ENCODE data around the gene SH3PXD2A.
A peak's percentile ranks its signal among the peaks of the same experiment; 100 is the strongest.

SH3PXD2A gene, protein sequence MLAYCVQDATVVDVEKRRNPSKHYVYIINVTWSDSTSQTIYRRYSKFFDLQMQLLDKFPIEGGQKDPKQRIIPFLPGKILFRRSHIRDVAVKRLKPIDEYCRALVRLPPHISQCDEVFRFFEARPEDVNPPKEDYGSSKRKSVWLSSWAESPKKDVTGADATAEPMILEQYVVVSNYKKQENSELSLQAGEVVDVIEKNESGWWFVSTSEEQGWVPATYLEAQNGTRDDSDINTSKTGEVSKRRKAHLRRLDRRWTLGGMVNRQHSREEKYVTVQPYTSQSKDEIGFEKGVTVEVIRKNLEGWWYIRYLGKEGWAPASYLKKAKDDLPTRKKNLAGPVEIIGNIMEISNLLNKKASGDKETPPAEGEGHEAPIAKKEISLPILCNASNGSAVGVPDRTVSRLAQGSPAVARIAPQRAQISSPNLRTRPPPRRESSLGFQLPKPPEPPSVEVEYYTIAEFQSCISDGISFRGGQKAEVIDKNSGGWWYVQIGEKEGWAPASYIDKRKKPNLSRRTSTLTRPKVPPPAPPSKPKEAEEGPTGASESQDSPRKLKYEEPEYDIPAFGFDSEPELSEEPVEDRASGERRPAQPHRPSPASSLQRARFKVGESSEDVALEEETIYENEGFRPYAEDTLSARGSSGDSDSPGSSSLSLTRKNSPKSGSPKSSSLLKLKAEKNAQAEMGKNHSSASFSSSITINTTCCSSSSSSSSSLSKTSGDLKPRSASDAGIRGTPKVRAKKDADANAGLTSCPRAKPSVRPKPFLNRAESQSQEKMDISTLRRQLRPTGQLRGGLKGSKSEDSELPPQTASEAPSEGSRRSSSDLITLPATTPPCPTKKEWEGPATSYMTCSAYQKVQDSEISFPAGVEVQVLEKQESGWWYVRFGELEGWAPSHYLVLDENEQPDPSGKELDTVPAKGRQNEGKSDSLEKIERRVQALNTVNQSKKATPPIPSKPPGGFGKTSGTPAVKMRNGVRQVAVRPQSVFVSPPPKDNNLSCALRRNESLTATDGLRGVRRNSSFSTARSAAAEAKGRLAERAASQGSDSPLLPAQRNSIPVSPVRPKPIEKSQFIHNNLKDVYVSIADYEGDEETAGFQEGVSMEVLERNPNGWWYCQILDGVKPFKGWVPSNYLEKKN

DNA sequence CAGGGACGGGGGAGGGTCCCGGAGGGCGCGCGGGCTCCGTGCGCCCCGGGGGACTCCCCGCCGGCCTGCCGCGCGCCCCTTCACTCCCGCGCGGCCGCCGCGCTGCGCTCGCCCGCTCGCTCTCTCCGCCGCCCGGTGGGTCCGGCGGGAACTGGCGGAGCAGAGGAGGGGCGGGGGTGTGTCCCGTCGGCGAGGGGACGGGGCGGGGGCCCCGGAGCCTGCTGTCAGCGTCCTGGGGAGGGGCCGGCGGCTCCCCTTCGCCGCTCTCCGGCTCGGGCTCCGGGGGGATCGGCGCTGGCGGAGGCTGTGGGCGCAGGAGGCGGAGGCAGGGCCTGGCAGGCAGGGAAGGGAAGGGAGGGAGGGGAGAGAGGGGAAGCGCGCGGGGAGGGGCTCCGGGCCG lies at the start of gene SH3PXD2A:
Gene SH3PXD2A, minus strand, starts transcription at position 153 of the 400 bp plus-strand sequence. CDS start 310 bp downstream, outside the sequence.
- peak; percentile 80 for DNase-seq

DNA sequence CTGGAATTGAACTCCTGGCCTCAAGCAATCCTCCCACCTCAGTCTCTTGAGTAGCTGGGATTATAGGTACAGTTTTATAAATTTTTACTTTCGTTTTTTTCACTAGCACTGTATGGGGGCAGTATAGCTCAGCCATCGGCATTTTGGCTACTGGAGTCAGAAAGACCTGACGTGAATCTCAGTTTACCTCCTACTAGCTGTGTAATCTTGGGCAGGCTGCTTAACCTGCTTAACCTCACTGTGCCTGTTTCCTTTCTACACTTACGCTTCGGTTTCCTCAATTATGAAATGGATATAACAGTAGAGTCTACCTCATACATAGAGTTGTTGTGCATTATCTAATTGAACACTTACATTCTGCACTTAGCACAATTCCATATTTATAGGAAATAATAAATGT lies 45.9 kb upstream of the SH3PXD2A start:
- no peak for DNase-seq

DNA sequence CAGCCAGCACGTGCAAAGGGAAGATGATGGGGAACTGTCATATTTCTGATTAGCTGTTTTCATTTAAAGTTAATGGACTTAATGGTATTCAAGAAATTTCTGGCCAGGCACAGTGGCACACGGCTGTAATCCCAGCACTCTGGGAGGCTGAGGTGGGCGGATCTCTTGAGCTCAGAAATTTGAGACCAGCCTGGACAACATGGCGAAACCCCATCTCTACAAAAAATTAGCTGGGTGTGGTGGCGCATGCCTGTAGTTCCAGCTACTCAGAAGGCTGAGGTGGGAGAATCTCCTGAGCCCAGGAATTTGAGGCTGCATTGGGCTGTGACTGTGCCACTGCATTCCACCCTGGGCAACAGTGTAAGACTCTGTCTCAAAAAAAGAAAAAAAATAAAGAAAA lies 43.9 kb upstream of the SH3PXD2A start:
- no peak for DNase-seq

DNA sequence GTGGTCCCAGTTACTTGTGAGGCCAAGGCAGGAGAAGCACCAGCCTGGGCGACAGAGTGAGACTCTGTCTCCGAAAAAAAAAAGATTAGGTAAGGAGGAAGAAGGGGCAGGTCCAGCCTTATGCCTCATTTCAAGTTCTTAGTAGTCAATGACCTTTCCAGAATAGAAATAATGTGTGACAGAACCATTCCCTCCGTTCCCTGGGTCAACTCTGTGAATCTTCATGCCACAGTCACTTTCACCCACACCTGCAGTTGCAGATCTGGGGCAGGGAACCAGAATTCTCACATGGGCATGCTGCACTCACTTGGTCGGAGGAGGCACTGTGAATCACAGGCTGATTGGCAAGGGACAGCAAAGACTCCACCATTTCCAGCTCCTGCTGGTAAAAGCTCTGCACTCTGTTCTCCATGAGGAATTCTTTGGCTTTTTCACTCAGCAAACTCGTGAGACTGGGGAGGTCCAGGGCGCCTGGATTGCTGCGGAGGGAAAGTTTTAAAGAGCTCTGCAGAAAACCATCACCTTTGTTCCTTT lies 41.9 kb upstream of the SH3PXD2A start:
- no peak for DNase-seq

DNA sequence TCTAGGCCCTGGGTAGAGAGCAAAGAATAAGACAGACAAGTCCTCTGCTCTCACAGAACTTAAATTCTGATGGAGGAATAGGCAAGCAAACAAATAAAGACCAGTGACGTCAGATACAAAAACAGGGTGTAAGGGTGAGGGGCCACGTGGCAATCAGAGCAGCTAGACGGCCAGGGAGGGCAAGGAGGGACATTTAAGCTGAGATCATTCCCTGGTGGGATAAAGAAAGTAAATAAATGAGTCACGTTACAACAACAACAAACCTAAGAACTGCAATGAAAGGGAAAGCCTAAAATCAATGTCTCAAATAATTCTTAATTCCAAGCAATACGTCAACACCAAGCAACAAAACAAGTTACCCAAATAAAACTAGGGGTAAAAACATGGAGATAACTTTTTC lies 40.8 kb upstream of the SH3PXD2A start:
- DNase-seq, result no peak

DNA sequence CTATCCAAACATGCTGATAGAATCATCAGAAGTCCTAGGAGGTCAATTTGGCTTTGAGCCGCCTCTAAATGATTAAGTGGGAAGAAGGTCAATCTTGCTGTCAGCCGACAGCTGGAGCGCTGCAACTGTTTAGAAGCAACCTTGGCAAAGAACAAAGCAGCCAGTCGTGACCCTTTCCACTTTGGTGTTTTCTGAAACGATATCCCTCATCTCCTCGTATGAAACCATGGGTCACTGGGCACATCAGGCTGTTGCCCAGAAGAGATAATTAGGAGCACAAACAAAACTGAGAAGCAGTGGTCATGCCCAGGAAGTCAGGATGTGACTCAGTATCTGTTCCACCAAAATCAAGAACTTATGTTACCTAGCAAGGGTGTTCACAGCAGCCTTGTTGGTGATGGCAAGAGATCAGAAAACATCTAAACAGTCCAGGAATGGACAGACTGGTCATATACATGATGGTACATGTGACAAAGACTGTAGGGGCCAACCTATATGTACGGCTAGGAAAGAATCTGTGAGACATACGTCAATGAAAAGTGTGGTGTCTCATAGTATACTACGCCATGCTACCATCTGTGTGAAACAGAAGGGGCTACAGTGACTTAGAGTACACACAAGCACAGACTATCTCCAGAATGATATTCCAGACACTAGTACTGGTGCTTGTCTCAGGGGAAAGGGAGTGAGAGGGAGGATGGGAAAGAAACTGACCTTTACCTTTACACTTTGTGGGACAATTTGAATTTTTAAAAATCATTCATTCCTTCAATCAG lies 40.2 kb upstream of the SH3PXD2A start:
- no peak for DNase-seq

GRCh38 chr10:103894441-103894864 lies 39.1 kb upstream of the SH3PXD2A start:
- no peak for DNase-seq

DNA sequence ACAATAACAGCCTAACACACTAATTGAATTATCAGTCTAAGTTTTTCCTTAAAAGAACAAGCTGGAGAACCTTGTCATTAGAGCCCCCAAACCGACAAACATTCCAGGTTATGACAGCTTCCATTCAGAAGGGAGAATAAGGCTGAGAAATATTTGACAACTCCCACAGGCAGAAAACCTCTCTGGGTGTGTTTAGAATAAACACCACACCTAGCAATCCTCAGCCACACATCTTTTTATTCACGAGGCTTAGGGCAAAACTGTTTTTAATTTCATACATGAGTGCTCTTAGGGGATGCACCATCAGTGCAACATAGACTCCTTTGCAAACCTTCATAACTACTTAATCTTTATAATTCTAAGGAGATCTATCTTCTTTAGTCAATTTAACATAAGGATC lies 38.4 kb upstream of the SH3PXD2A start:
- DNase-seq, result no peak

DNA sequence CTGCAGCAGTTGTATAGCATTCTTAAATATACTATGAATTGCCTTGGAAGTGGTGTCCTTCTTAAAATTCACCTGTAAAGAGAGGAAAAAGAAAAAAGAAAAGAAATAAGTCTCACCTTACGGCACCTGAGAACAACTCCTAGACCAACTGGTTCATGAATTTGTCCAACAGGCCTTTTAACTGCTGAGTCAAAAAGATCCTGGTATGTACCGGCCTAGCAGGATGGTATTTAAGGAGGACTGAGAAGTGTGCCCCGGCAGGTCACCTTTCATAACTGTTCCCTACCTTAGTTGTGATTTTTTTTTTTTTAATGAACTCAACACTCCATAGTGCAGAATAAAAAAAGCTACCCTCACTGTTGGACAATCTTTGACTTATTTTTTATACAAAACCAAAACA lies 36.8 kb upstream of the SH3PXD2A start:
- no peak for DNase-seq

GRCh38 chr10:103890688-103891087 lies 35.3 kb upstream of the SH3PXD2A start:
- no peak for DNase-seq

GRCh38 chr10:103890194-103890658 lies 34.9 kb upstream of the SH3PXD2A start:
- DNase-seq, result no peak

DNA sequence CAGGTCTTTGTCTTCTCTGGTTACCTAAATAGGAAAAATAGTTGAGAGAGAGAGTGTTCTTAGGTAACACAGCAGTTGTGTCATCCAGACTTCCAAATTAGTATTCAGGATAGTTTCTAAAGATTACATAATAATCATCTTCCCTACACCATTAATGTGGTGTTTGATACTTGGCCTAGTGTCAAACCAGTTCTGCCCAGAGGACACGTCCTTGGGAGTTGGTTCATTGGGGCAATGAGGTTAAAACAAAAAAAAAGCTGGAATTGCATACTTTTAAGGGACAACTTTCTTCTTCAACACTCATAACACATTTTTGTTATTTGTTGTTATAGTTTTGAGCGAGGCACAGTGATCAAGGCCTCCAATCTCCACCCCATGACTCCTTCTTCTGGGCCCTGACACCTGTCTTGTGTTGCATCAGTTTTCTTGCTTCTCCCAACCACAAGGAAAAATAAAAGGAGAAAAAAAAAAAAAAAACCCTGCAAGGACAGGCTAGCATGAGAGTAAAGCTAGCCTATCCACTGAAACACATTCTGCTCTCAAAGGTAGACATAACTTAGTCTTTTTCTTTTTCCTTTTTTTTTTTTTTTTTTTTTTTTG lies 33.8 kb upstream of the SH3PXD2A start:
- no peak for DNase-seq

- peak; percentile 80 for DNase-seq
Observed at GRCh38 chr10:103888113-103888841, 32.9 kb upstream of the SH3PXD2A start.

- no peak for DNase-seq
Observed at GRCh38 chr10:103885617-103886016, 30.2 kb upstream of the SH3PXD2A start.

- peak; percentile 46 for DNase-seq
Observed at GRCh38 chr10:103884681-103885139, 29.3 kb upstream of the SH3PXD2A start.

DNA sequence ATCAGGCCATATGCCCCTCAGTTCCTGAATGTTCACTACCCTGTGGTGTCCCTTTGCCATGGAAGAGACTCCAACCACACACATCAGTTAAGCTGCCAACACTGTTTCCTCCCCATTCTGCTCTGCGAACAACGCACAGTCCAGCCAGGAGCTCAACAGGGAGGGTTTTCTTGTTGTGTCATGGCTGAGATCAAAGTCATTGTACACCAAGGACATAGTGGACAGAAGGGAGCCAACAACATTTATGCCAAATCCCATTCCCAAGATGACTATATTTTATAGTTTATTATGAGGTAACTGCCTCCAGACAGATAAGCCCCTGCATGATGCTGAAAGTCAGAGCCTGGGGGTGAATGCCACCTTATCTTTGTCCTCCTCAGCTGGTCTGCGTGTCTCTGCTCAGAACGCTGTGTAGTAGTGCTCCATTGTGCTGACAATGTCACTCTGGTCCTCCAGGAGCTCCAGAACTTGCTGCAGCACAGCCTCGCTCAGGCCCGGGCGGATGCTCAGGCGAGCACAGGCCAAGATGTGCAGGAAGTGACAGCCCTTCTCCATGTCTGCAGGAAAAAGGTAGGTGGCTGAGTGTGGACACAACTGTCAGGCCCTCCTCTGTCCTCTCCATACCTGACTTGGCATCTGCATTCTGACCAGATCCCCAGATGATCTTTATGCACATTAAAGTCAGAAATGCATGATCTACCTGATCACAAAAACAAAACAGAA lies 27.1 kb upstream of the SH3PXD2A start:
- DNase-seq, result no peak

- no peak for DNase-seq
Observed at GRCh38 chr10:103881416-103882284, 26.3 kb upstream of the SH3PXD2A start.

DNA sequence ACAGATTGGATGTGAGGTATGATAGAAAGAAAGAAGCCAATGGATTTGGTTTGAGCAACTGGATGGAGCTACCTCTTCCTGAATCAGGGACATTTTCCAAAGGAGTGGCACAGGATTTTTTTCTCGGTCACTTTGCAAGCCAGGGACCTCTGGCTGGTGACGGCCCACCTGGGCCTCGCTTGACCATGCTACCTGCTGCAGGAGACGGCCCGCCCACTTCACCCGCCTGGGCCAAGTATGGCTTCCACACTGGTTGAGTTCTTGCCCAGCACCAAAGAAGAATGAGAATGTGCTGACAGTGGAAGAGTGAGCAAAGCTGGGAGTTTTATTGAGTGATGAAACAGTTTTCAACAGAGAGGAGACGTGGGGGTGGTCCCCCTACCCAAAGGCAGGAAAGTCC lies 24.5 kb upstream of the SH3PXD2A start:
- DNase-seq, result no peak

- no peak for DNase-seq
Observed at GRCh38 chr10:103879409-103879808, 24.0 kb upstream of the SH3PXD2A start.
